B cell (primary cell): Measurements from ENCODE around the gene STYX.

Source experiments
- EZH2 ChIP-seq: IDR thresholded peaks from 2 replicates; pipeline ENCODE4 v1.6.1; 2012; ENCODE audit warnings: borderline replicate concordance, low read depth, mild to moderate bottlenecking, moderate library complexity, low read length; ENCODE audit not compliant: insufficient read depth, poor library complexity, severe bottlenecking
- TF ChIP-seq, protein P1 (sequence below): fragments of 200-600 bp; IDR thresholded peaks from one replicate; pipeline ENCODE4 v1.8.0; 2022; ENCODE audit warnings: antibody characterized with exemption, mild to moderate bottlenecking

GRCh38 chr14:52789118-52789517 is 59.2 kb downstream of the STYX start:
- TF ChIP-seq, protein P1, sequence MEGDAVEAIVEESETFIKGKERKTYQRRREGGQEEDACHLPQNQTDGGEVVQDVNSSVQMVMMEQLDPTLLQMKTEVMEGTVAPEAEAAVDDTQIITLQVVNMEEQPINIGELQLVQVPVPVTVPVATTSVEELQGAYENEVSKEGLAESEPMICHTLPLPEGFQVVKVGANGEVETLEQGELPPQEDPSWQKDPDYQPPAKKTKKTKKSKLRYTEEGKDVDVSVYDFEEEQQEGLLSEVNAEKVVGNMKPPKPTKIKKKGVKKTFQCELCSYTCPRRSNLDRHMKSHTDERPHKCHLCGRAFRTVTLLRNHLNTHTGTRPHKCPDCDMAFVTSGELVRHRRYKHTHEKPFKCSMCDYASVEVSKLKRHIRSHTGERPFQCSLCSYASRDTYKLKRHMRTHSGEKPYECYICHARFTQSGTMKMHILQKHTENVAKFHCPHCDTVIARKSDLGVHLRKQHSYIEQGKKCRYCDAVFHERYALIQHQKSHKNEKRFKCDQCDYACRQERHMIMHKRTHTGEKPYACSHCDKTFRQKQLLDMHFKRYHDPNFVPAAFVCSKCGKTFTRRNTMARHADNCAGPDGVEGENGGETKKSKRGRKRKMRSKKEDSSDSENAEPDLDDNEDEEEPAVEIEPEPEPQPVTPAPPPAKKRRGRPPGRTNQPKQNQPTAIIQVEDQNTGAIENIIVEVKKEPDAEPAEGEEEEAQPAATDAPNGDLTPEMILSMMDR = no peak
- TF ChIP-seq EZH2 = no peak
